ENCODE results near the gene ELAPOR1. TPM values are rescaled to one million over a fixed set of nuclear protein-coding genes. Genes with fewer than 3 reads are reported as not detected.

Gene ELAPOR1
- total RNA-seq, 2 experiments from 2014 or later: not detected

DNA sequence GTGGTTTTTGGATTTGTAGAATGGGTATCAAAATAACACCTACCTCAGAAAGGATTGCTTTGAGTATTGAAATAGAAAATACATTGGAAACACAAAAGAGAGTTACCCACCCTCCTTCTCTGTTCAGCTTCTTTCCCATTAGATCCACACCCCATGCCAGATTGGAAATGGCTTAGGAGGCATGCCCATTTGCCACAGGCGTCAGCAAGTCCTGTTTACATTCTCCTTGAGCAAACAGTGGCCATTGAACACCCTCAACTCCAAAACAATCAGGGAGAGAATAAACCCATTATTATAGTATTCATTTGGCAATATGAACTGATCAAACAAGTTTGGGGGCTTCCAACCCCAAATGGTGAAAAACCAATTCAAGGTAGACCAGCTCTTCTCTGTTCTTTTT lies 2.4 kb downstream of the ELAPOR1 start:
- H3K4me3 ChIP-seq (ENCODE audit: low read depth, low read length, poor library complexity, severe bottlenecking): no peak overlapping the region
- no peaks in the 10 kb centered on the region for H4K20me1 ChIP-seq (ENCODE audit: insufficient read depth, low read length)
- no peak overlapping the region for H3K27ac ChIP-seq (ENCODE audit: low read depth, low read length, poor library complexity, severe bottlenecking)
- H3K4me1 ChIP-seq (ENCODE audit: insufficient read depth, low read length, poor library complexity, severe bottlenecking): peaks cover 13% of the 10 kb centered on the region
- no TSS peak for BruUV-seq (replicated peaks)
- TF ChIP-seq, protein P1, sequence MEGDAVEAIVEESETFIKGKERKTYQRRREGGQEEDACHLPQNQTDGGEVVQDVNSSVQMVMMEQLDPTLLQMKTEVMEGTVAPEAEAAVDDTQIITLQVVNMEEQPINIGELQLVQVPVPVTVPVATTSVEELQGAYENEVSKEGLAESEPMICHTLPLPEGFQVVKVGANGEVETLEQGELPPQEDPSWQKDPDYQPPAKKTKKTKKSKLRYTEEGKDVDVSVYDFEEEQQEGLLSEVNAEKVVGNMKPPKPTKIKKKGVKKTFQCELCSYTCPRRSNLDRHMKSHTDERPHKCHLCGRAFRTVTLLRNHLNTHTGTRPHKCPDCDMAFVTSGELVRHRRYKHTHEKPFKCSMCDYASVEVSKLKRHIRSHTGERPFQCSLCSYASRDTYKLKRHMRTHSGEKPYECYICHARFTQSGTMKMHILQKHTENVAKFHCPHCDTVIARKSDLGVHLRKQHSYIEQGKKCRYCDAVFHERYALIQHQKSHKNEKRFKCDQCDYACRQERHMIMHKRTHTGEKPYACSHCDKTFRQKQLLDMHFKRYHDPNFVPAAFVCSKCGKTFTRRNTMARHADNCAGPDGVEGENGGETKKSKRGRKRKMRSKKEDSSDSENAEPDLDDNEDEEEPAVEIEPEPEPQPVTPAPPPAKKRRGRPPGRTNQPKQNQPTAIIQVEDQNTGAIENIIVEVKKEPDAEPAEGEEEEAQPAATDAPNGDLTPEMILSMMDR (conservative IDR thresholded peaks at IDR 0.05; ENCODE audit: low read length): no peak
- no peak for TF ChIP-seq EZH2phosphoT487 (IDR thresholded peaks at IDR 0.05; ENCODE audit: borderline replicate concordance, low read depth, low read length)
- ChIA-PET CTCF (ENCODE audit: unreplicated experiment) (interaction anchor here (0.6 kb wide), 1 partner anchor 311 kb away, joined by 3 read pairs; no protein-coding TSS in a partner anchor), POLR2A (interaction anchor here (0.7 to 1.0 kb wide), 2 partner anchors 13 to 32 kb away, joined by 3 to 5 read pairs; no protein-coding TSS in a partner anchor)
- DNase-seq (ENCODE audit: low spot score): no peak
- no peak overlapping the region for H2AFZ ChIP-seq (ENCODE audit: low read length)
- H3K36me3 ChIP-seq (ENCODE audit: insufficient read depth, low read length): no peaks in the 10 kb centered on the region
- intact Hi-C loops (cut with micrococcal nuclease; ENCODE audit: unreplicated experiment): no loop called here
- no peaks in the 10 kb centered on the region for H3K79me2 ChIP-seq (ENCODE audit: insufficient read depth, low read depth, low read length)
- H3K9me3 ChIP-seq (ENCODE audit: low read length): no peaks in the 10 kb centered on the region
- H3K9me2 ChIP-seq (ENCODE audit: insufficient read depth, low read length): no peaks in the 10 kb centered on the region
- no peak overlapping the region for H3K4me2 ChIP-seq (ENCODE audit: low read length)

DNA sequence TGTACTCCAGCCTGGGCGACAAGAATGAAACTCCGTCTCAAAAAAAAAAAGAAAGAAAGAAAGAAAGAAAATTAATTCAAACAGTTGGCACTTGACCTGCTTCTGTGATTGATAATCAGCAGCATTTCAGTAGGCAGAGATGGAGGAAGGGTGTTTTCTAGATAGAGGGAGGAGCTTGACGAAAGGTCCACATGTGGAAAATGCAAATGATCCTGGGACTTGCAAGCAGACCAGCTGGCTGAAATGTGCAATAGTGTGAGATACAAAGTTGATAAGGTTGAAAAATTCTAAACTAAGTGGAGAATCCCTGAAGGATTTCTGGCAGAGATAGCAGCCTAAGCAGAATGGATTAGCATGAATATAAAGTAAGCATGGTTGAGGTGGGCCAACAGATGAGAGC lies 4.2 kb downstream of the ELAPOR1 start:
- Histone ChIP-seq H4K20me1 (ENCODE audit: insufficient read depth, low read length) (no peaks in the 10 kb centered on the region), H3K4me2 (ENCODE audit: low read length) (no peak overlapping the region), H3K36me3 (ENCODE audit: insufficient read depth, low read length) (no peaks in the 10 kb centered on the region), H3K79me2 (ENCODE audit: insufficient read depth, low read depth, low read length) (no peaks in the 10 kb centered on the region), H3K4me3 (ENCODE audit: low read depth, low read length, poor library complexity, severe bottlenecking) (no peak overlapping the region), H3K4me1 (ENCODE audit: insufficient read depth, low read length, poor library complexity, severe bottlenecking) (no peaks in the 10 kb centered on the region), H2AFZ (ENCODE audit: low read length) (no peak overlapping the region), H3K9me3 (ENCODE audit: low read length) (no peaks in the 10 kb centered on the region), H3K27ac (ENCODE audit: low read depth, low read length, poor library complexity, severe bottlenecking) (no peak overlapping the region), H3K9me2 (ENCODE audit: insufficient read depth, low read length) (no peaks in the 10 kb centered on the region)
- CTCF ChIA-PET (ENCODE audit: unreplicated experiment): no interaction called here
- no TSS peak for BruUV-seq (replicated peaks)
- DNase-seq (ENCODE audit: low spot score): no peak
- no peak for TF ChIP-seq EZH2phosphoT487 (IDR thresholded peaks at IDR 0.05; ENCODE audit: borderline replicate concordance, low read depth, low read length)
- TF ChIP-seq, protein P1 (conservative IDR thresholded peaks at IDR 0.05; ENCODE audit: low read length): no peak
- intact Hi-C loops (cut with micrococcal nuclease; ENCODE audit: unreplicated experiment): no loop called here
- POLR2A ChIA-PET: no interaction called here

DNA sequence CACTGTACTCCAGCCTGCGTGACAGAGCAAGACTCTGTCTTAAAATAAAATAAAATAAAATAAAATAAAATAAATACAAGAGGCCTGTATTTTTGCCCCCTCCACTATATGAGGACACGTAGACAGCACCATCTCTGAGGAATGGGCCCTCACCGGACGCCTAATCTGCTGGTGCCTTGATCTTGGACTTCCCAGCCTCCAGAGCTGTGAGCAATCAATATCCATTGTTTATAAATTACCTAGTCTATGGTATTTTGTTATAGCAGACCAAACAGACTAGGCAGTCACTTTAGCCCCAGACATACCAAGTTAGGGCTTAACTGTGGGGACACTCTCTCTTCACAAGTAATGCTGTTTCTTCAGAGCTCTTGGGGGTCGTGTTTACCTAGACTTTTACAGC lies 6.4 kb downstream of the ELAPOR1 start:
- Histone ChIP-seq H3K27ac (ENCODE audit: low read depth, low read length, poor library complexity, severe bottlenecking) (no peak overlapping the region), H3K9me3 (ENCODE audit: low read length) (no peaks in the 10 kb centered on the region), H3K36me3 (ENCODE audit: insufficient read depth, low read length) (no peaks in the 10 kb centered on the region), H2AFZ (ENCODE audit: low read length) (no peak overlapping the region), H3K9me2 (ENCODE audit: insufficient read depth, low read length) (no peaks in the 10 kb centered on the region), H3K4me3 (ENCODE audit: low read depth, low read length, poor library complexity, severe bottlenecking) (no peak overlapping the region), H3K4me2 (ENCODE audit: low read length) (no peak overlapping the region), H4K20me1 (ENCODE audit: insufficient read depth, low read length) (no peaks in the 10 kb centered on the region), H3K79me2 (ENCODE audit: insufficient read depth, low read depth, low read length) (no peaks in the 10 kb centered on the region), H3K4me1 (ENCODE audit: insufficient read depth, low read length, poor library complexity, severe bottlenecking) (no peaks in the 10 kb centered on the region)
- intact Hi-C loops (cut with micrococcal nuclease; ENCODE audit: unreplicated experiment): no loop called here
- no TSS peak for BruUV-seq (replicated peaks)
- no peak for DNase-seq (ENCODE audit: low spot score)
- ChIA-PET POLR2A (interaction anchor here (1.3 kb wide), 1 partner anchor 10 kb away, joined by 12 read pairs; no protein-coding TSS in a partner anchor), CTCF (ENCODE audit: unreplicated experiment) (no interaction called here)
- TF ChIP-seq EZH2phosphoT487 (IDR thresholded peaks at IDR 0.05; ENCODE audit: borderline replicate concordance, low read depth, low read length): no peak
- TF ChIP-seq, protein P1 (conservative IDR thresholded peaks at IDR 0.05; ENCODE audit: low read length): no peak
